Ovary (tissue), 9 donors: ENCODE results near the gene ALDH1A1. TPM values are rescaled to one million over a fixed set of nuclear protein-coding genes. Genes with fewer than 3 reads are reported as not detected.

Experiments
- DNase-seq, 5 donors: peaks; one replicate each; pipeline ENCODE4 v3.0.0-alpha.2; 2019 to 2020
- H3K27ac ChIP-seq, 2 donors: fragments of 200-600 bp; one replicate each; pipeline versions ENCODE4 v1.5.1 to v1.8.0; 2019 to 2022
- H3K27me3 ChIP-seq: fragments of 200-600 bp; one replicate; pipeline ENCODE4 v1.8.0; 2022
- H3K36me3 ChIP-seq: fragments of 200-600 bp; sonication (generic); one replicate; pipeline ENCODE4 v1.5.1; 2019
- H3K4me1 ChIP-seq: one replicate; pipeline ENCODE4 v1.8.1; 2013; ENCODE audit warnings: mild to moderate bottlenecking, moderate library complexity; ENCODE audit not compliant: insufficient read depth
- H3K4me3 ChIP-seq: fragments of 200-600 bp; sonication (generic); one replicate; pipeline ENCODE4 v1.5.1; 2017
- H3K9me3 ChIP-seq, 2 donors: fragments of 200-600 bp in 1 of 2; sonication (generic) in 1 of 2; one replicate each; pipeline versions ENCODE4 v1.5.1 to v1.8.1; 2013 to 2019; ENCODE audit warnings: mild to moderate bottlenecking in 1 of 2, moderate library complexity in 1 of 2
- CTCF ChIP-seq, 3 donors: fragments of 450-650 bp in 2 of 3; fragments of 200-600 bp in 1 of 3; IDR thresholded peaks; one replicate each; pipeline versions ENCODE4 v1.5.1 to v1.8.0; 2016 to 2022; ENCODE audit warnings: antibody characterized with exemption in 3 of 3, mild to moderate bottlenecking in 1 of 3
- EP300 ChIP-seq: sonication (generic); formaldehyde crosslinking; IDR thresholded peaks from one replicate; pipeline ENCODE4 v1.6.1; 2017; ENCODE audit warnings: antibody characterized with exemption
- POLR2A ChIP-seq: fragments of 450-650 bp; IDR thresholded peaks from one replicate; pipeline ENCODE4 v1.6.1; 2017; ENCODE audit warnings: antibody characterized with exemption, mild to moderate bottlenecking, moderate library complexity
- WGBS, 3 donors: extraction: QIAGEN DNeasy Blood & Tissue Kit in 1 of 3; methylation state at CpG; one replicate each; pipeline versions ENCODE4 v1.1.5 to v1.1.7; 2013 to 2017; 5-methylcytosine and 5-hydroxymethylcytosine counted together
- intact Hi-C, 4 donors: fragments of 100-400 bp; cut with DNase I; formaldehyde crosslinking; loops; one replicate each; pipeline versions ENCODE4 v1.11.0 to v1.15.1; 2022 to 2023
- polyA plus RNA-seq, 2 donors: library from polyadenylated mRNA; stranded (reverse); fragments of 200-250 nt in 1 of 2; fragments of 350-450 nt in 1 of 2; fragmentation: Illumina TruSeq in 1 of 2; extraction: RNeasy Lipid Tissue Mini Kit (QIAGEN cat#74804) in 1 of 2; gene quantifications; one replicate each; pipeline ENCODE4 v1.2.3, GENCODE V29; 2013 to 2014
- total RNA-seq, 7 donors: library from RNA; depleted of rRNA in 2 of 7; stranded (reverse); fragments of >200 nt in 2 of 7; fragmentation: NEBNext Ultra II Directional in 3 of 7; extraction: Animal tissue kit (Norgen Biotek cat#: 25700) in 3 of 7; gene quantifications; one replicate each; pipeline versions ENCODE4 v1.1.0 to v1.2.4, GENCODE V29; 2016 to 2023
- donor health status: DM: no; HTN: no; CAD: no; lungs with moderate emphysema.
- donor health status: DM: no; HTN: no; CAD: no.
- donor health status: Bipolar disorder and iron deficiency.
- donor health status: DM: yes; HTN: yes; CAD: no.
- donor health status: DM: no; HTN: no; CAD: no.
- donor health status: DM: yes; HTN: yes; CAD: no.

ALDH1A1 gene
- total and polyA plus RNA-seq, 9 donors: 116 to 301 (median 184) TPM

- TF ChIP-seq POLR2A: no peak
- TF ChIP-seq CTCF (IDR thresholded peaks at IDR 0.05): no peak
- no peak for TF ChIP-seq EP300
- Histone ChIP-seq H3K27ac (no peak overlapping the region), H3K36me3 (no peaks in the 10 kb centered on the region), H3K4me1 (peaks cover 6% of the 10 kb centered on the region), H3K4me3 (no peak overlapping the region), H3K27me3 (no peaks in the 10 kb centered on the region), H3K9me3 (no peaks in the 10 kb centered on the region)
- intact Hi-C loops: no loop called here
- DNase-seq: no peak
- WGBS, 3 donors: 37 to 49% (median 42%) methylated on average over 2 of the region's 2 CpGs
Observed at GRCh38 chr9:72880821-72881220, 72.0 kb downstream of the ALDH1A1 start.

GRCh38 chr9:72875221-72875620 lies 77.6 kb downstream of the ALDH1A1 start:
- no peak overlapping the region for H3K27ac ChIP-seq
- TF ChIP-seq POLR2A (no peak), EP300 (no peak), CTCF (IDR thresholded peaks at IDR 0.05) (no peak)
- DNase-seq: no peak

GRCh38 chr9:72874344-72874743 lies 78.5 kb downstream of the ALDH1A1 start:
- no peaks in the 10 kb centered on the region for H3K9me3 ChIP-seq
- intact Hi-C loops: loop anchor here in 2 of 4 donors (5.0 to 10.0 kb wide), 2 partner anchors 150 to 208 kb away; no protein-coding TSS in a partner anchor
- no peaks in the 10 kb centered on the region for H3K36me3 ChIP-seq
- H3K4me1 ChIP-seq: peaks cover 8% of the 10 kb centered on the region
- no peak overlapping the region for H3K27ac ChIP-seq
- WGBS, 3 donors: 83 to 92% (median 88%) methylated on average over 2 of the region's 2 CpGs
- no peak overlapping the region for H3K4me3 ChIP-seq
- no peaks in the 10 kb centered on the region for H3K27me3 ChIP-seq
- no peak for TF ChIP-seq EP300
- no peak for DNase-seq

More at GRCh38 chr9:72875221-72875620, 77.6 kb downstream of the ALDH1A1 start:
- H3K36me3 ChIP-seq: no peaks in the 10 kb centered on the region
- peaks cover 8% of the 10 kb centered on the region for H3K4me1 ChIP-seq
- no peaks in the 10 kb centered on the region for H3K9me3 ChIP-seq
- H3K4me3 ChIP-seq: no peak overlapping the region
- H3K27me3 ChIP-seq: no peaks in the 10 kb centered on the region
- intact Hi-C loops: loop anchor here in 1 of 4 donors (10.0 kb wide), 1 partner anchor 150 kb away; no protein-coding TSS in a partner anchor

GRCh38 chr9:72873456-72873855 lies 79.4 kb downstream of the ALDH1A1 start:
- Histone ChIP-seq H3K27me3 (no peaks in the 10 kb centered on the region), H3K9me3 (no peaks in the 10 kb centered on the region), H3K36me3 (no peaks in the 10 kb centered on the region), H3K4me1 (peaks cover 8% of the 10 kb centered on the region), H3K4me3 (no peak overlapping the region), H3K27ac (no peak overlapping the region)
- TF ChIP-seq POLR2A (no peak), CTCF (IDR thresholded peaks at IDR 0.05) (no peak), EP300 (no peak)
- 1 to 11% (median 5%) methylated on average over 1 of the region's 1 CpG for WGBS, 3 donors
- DNase-seq: no peak
- intact Hi-C loops: loop anchor here in 2 of 4 donors (5.0 to 10.0 kb wide), 2 partner anchors 151 to 209 kb away; no protein-coding TSS in a partner anchor

GRCh38 chr9:72872718-72873117 lies 80.1 kb downstream of the ALDH1A1 start:
- Histone ChIP-seq H3K4me1 (peaks cover 8% of the 10 kb centered on the region), H3K9me3 (no peaks in the 10 kb centered on the region), H3K27me3 (no peaks in the 10 kb centered on the region), H3K4me3 (no peak overlapping the region), H3K27ac (no peak overlapping the region), H3K36me3 (no peaks in the 10 kb centered on the region)
- 24 to 51% (median 42%) methylated on average over 2 of the region's 2 CpGs for WGBS, 3 donors
- intact Hi-C loops: loop anchor here in 2 of 4 donors (5.0 to 10.0 kb wide), 2 partner anchors 152 to 210 kb away; no protein-coding TSS in a partner anchor
- DNase-seq: no peak
- no peak for TF ChIP-seq CTCF (IDR thresholded peaks at IDR 0.05)
- no peak for TF ChIP-seq POLR2A
- no peak for TF ChIP-seq EP300
